Measurements from ENCODE around the gene SULT4A1. TPM values are rescaled to one million over a fixed set of nuclear protein-coding genes. Genes with fewer than 3 reads are reported as not detected.

Gene SULT4A1
- total and polyA plus RNA-seq, 2 experiments from 2014 or later = 4.7 to 5.2 TPM

GRCh38 chr22:43885319-43885671 lies 23.0 kb upstream of the SULT4A1 start:
- no peak overlapping the region for H2AFZ ChIP-seq
- H3K27me3 ChIP-seq (ENCODE audit: insufficient read depth) = peaks cover 1% of the 10 kb centered on the region
- ATAC-seq (no peak), DNase-seq (ENCODE audit: low spot score) (no peak)
- H4K20me1 ChIP-seq (replicated peaks; ENCODE audit: insufficient read depth) = peaks cover 3% of the 10 kb centered on the region; the same call in 1 of the 2 replicates
- no peaks in the 10 kb centered on the region for H3K79me2 ChIP-seq (replicated peaks; ENCODE audit: insufficient read depth)
- H3K4me3 ChIP-seq = no peak overlapping the region
- no peak overlapping the region for H3K27ac ChIP-seq (ENCODE audit: low read depth)
- Mint-ChIP-seq H3K36me3 (ENCODE audit: low read depth) (peaks cover 17% of the 10 kb centered on the region), H3K4me1 (peaks cover under 1% of the 10 kb centered on the region; the same call in 1 of the 3 replicates), H3K9me3 (no peaks in the 10 kb centered on the region), H3K27ac (no peak overlapping the region), H3K27me3 (ENCODE audit: insufficient read depth, low read depth, poor library complexity) (peaks cover 9% of the 10 kb centered on the region), H3K4me3 (no peak overlapping the region)
- no peaks in the 10 kb centered on the region; the same call in 1 of the 2 replicates for H3K36me3 ChIP-seq (ENCODE audit: insufficient read depth)
- TF ChIP-seq ZNF331 (CRISPR knock-in tag; IDR thresholded peaks at IDR 0.05; ENCODE audit: low read depth) = no peak
- TF ChIP-seq ETS1 (IDR thresholded peaks at IDR 0.05) = no peak
- TF ChIP-seq ZNF114 (CRISPR knock-in tag; IDR thresholded peaks at IDR 0.05) = no peak
- TF ChIP-seq, protein P1, sequence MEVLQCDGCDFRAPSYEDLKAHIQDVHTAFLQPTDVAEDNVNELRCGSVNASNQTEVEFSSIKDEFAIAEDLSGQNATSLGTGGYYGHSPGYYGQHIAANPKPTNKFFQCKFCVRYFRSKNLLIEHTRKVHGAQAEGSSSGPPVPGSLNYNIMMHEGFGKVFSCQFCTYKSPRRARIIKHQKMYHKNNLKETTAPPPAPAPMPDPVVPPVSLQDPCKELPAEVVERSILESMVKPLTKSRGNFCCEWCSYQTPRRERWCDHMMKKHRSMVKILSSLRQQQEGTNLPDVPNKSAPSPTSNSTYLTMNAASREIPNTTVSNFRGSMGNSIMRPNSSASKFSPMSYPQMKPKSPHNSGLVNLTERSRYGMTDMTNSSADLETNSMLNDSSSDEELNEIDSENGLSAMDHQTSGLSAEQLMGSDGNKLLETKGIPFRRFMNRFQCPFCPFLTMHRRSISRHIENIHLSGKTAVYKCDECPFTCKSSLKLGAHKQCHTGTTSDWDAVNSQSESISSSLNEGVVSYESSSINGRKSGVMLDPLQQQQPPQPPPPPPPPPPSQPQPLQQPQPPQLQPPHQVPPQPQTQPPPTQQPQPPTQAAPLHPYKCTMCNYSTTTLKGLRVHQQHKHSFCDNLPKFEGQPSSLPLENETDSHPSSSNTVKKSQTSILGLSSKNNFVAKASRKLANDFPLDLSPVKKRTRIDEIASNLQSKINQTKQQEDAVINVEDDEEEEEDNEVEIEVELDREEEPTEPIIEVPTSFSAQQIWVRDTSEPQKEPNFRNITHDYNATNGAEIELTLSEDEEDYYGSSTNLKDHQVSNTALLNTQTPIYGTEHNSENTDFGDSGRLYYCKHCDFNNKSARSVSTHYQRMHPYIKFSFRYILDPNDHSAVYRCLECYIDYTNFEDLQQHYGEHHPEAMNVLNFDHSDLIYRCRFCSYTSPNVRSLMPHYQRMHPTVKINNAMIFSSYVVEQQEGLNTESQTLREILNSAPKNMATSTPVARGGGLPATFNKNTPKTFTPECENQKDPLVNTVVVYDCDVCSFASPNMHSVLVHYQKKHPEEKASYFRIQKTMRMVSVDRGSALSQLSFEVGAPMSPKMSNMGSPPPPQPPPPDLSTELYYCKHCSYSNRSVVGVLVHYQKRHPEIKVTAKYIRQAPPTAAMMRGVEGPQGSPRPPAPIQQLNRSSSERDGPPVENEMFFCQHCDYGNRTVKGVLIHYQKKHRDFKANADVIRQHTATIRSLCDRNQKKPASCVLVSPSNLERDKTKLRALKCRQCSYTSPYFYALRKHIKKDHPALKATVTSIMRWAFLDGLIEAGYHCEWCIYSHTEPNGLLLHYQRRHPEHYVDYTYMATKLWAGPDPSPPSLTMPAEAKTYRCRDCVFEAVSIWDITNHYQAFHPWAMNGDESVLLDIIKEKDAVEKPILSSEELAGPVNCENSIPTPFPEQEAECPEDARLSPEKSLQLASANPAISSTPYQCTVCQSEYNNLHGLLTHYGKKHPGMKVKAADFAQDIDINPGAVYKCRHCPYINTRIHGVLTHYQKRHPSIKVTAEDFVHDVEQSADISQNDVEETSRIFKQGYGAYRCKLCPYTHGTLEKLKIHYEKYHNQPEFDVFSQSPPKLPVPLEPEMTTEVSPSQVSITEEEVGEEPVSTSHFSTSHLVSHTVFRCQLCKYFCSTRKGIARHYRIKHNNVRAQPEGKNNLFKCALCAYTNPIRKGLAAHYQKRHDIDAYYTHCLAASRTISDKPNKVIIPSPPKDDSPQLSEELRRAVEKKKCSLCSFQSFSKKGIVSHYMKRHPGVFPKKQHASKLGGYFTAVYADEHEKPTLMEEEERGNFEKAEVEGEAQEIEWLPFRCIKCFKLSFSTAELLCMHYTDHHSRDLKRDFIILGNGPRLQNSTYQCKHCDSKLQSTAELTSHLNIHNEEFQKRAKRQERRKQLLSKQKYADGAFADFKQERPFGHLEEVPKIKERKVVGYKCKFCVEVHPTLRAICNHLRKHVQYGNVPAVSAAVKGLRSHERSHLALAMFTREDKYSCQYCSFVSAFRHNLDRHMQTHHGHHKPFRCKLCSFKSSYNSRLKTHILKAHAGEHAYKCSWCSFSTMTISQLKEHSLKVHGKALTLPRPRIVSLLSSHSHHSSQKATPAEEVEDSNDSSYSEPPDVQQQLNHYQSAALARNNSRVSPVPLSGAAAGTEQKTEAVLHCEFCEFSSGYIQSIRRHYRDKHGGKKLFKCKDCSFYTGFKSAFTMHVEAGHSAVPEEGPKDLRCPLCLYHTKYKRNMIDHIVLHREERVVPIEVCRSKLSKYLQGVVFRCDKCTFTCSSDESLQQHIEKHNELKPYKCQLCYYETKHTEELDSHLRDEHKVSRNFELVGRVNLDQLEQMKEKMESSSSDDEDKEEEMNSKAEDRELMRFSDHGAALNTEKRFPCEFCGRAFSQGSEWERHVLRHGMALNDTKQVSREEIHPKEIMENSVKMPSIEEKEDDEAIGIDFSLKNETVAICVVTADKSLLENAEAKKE (CRISPR knock-in tag; IDR thresholded peaks at IDR 0.05) = no peak
- TF ChIP-seq EZH2phosphoT487 (IDR thresholded peaks at IDR 0.05; ENCODE audit: unreplicated experiment) = no peak
- no peak for TF ChIP-seq EZH2 (IDR thresholded peaks at IDR 0.05; ENCODE audit: low read depth, unreplicated experiment)
- TF ChIP-seq JUNB (IDR thresholded peaks at IDR 0.05; ENCODE audit: unreplicated experiment) = no peak
- TF ChIP-seq STAT1 (IDR thresholded peaks at IDR 0.05; ENCODE audit: unreplicated experiment) = no peak
- TF ChIP-seq, protein P2, sequence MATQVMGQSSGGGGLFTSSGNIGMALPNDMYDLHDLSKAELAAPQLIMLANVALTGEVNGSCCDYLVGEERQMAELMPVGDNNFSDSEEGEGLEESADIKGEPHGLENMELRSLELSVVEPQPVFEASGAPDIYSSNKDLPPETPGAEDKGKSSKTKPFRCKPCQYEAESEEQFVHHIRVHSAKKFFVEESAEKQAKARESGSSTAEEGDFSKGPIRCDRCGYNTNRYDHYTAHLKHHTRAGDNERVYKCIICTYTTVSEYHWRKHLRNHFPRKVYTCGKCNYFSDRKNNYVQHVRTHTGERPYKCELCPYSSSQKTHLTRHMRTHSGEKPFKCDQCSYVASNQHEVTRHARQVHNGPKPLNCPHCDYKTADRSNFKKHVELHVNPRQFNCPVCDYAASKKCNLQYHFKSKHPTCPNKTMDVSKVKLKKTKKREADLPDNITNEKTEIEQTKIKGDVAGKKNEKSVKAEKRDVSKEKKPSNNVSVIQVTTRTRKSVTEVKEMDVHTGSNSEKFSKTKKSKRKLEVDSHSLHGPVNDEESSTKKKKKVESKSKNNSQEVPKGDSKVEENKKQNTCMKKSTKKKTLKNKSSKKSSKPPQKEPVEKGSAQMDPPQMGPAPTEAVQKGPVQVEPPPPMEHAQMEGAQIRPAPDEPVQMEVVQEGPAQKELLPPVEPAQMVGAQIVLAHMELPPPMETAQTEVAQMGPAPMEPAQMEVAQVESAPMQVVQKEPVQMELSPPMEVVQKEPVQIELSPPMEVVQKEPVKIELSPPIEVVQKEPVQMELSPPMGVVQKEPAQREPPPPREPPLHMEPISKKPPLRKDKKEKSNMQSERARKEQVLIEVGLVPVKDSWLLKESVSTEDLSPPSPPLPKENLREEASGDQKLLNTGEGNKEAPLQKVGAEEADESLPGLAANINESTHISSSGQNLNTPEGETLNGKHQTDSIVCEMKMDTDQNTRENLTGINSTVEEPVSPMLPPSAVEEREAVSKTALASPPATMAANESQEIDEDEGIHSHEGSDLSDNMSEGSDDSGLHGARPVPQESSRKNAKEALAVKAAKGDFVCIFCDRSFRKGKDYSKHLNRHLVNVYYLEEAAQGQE (IDR thresholded peaks at IDR 0.05; ENCODE audit: unreplicated experiment) = no peak
- no peak for TF ChIP-seq POLR2AphosphoS5 (IDR thresholded peaks at IDR 0.05; ENCODE audit: low read depth)
- TF ChIP-seq CREB1 (CRISPR knock-in tag; IDR thresholded peaks at IDR 0.05; ENCODE audit: low read depth) = no peak
- no peak for TF ChIP-seq NANOG (IDR thresholded peaks at IDR 0.05; ENCODE audit: borderline replicate concordance)
- TF ChIP-seq CTCF (conservative IDR thresholded peaks at IDR 0.05; ENCODE audit: low read depth in 2 of 2) = no peak
- no peaks in the 10 kb centered on the region for H3K4me1 ChIP-seq (ENCODE audit: insufficient read depth)
- no peaks in the 10 kb centered on the region for H3F3A ChIP-seq (replicated peaks; ENCODE audit: low read depth)
- no peaks in the 10 kb centered on the region for H3K9me2 ChIP-seq (ENCODE audit: insufficient read depth)
- no peak overlapping the region for H3K4me2 ChIP-seq

Measured in GM23338 (cell line).